HG02610 (cell line): ENCODE data around the gene CDK3.

ENCODE experiments used
- ATAC-seq: cut with Tn5 transposase; IDR thresholded peaks from one replicate; pipeline ENCODE4 v1.9.1; 2021; ENCODE audit warnings: mild to moderate bottlenecking, moderate library complexity; ENCODE audit not compliant: unreplicated experiment

The CDK3 gene

GRCh38 chr17:76013377-76013932, 12.8 kb downstream of the CDK3 start:
- no peak for ATAC-seq

- no peak for ATAC-seq
Measured at GRCh38 chr17:76014100-76014924, 13.7 kb downstream of the CDK3 start.

- ATAC-seq, result no peak
Measured at GRCh38 chr17:76014925-76015261, 14.2 kb downstream of the CDK3 start.

- no peak for ATAC-seq
Measured at GRCh38 chr17:76017481-76018339, 17.1 kb downstream of the CDK3 start.

- ATAC-seq, result no peak
Measured at GRCh38 chr17:76018340-76018680, 17.7 kb downstream of the CDK3 start.

- ATAC-seq, result no peak
Measured at GRCh38 chr17:76018801-76019200, 18.1 kb downstream of the CDK3 start.

GRCh38 chr17:76019833-76020467, 19.3 kb downstream of the CDK3 start:
- ATAC-seq, result no peak

- no peak for ATAC-seq
Measured at GRCh38 chr17:76022285-76022684, 21.6 kb downstream of the CDK3 start.

- no peak for ATAC-seq
Measured at GRCh38 chr17:76022973-76023899, 22.6 kb downstream of the CDK3 start.

GRCh38 chr17:76023900-76024237, 23.2 kb downstream of the CDK3 start:
- no peak for ATAC-seq

GRCh38 chr17:76024353-76024752, 23.7 kb downstream of the CDK3 start:
- no peak for ATAC-seq

- no peak for ATAC-seq
Measured at GRCh38 chr17:76025294-76025693, 24.6 kb downstream of the CDK3 start.

- no peak for ATAC-seq
Measured at GRCh38 chr17:76026714-76027158, 26.1 kb downstream of the CDK3 start.

- ATAC-seq, result no peak
Measured at GRCh38 chr17:76027159-76027839, 26.6 kb downstream of the CDK3 start, which contains the start of gene EVPL. Gene EVPL, minus strand, starts transcription at chr17:76027306. Its CDS starts 108 bp downstream, at chr17:76027198.

- no peak for ATAC-seq
Measured at GRCh38 chr17:76032073-76032779, 31.6 kb downstream of the CDK3 start.

- ATAC-seq, result no peak
Measured at GRCh38 chr17:76032780-76033108, 32.1 kb downstream of the CDK3 start.

- ATAC-seq, result no peak
Measured at GRCh38 chr17:76033139-76033538, 32.5 kb downstream of the CDK3 start.

- ATAC-seq, result no peak
Measured at GRCh38 chr17:76034428-76035350, 34.0 kb downstream of the CDK3 start.
